Measurements from ENCODE around the gene NCOA5. TPM values are rescaled to one million over a fixed set of nuclear protein-coding genes. Genes with fewer than 3 reads are reported as not detected.
A peak's percentile ranks its signal among the peaks of the same experiment; 100 is the strongest.

Gene NCOA5
- total RNA-seq, 1 donor from 2014 or later, result 7.9 TPM

DNA sequence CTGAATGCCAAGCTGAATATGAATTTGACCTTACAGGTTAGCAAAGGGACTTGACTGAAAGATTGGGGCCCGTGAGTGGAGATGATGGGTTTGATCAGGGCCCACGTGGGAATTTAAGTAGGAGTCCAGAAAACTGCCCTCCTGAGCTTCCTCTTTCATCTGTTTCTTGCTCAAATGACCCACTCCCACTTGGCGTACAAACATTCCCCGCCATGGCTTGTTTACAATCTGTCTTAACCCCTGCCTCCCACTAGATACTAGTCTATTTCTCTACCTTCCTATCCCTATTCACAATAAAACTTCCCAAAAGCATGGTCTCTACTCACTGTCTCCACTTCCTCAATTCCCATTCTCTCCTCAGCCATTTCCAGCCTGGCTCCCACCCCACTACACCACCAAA is 71.7 kb downstream of the NCOA5 start:
- DNase-seq (ENCODE audit: low read depth) (no peak), FAIRE-seq (no peak)
- no peak overlapping the region for H3K4me3 ChIP-seq (ENCODE audit: low read depth, low read length)
- TF ChIP-seq, protein P1, sequence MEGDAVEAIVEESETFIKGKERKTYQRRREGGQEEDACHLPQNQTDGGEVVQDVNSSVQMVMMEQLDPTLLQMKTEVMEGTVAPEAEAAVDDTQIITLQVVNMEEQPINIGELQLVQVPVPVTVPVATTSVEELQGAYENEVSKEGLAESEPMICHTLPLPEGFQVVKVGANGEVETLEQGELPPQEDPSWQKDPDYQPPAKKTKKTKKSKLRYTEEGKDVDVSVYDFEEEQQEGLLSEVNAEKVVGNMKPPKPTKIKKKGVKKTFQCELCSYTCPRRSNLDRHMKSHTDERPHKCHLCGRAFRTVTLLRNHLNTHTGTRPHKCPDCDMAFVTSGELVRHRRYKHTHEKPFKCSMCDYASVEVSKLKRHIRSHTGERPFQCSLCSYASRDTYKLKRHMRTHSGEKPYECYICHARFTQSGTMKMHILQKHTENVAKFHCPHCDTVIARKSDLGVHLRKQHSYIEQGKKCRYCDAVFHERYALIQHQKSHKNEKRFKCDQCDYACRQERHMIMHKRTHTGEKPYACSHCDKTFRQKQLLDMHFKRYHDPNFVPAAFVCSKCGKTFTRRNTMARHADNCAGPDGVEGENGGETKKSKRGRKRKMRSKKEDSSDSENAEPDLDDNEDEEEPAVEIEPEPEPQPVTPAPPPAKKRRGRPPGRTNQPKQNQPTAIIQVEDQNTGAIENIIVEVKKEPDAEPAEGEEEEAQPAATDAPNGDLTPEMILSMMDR (IDR thresholded peaks at IDR 0.05; ENCODE audit: insufficient read depth, low read length, severe bottlenecking), result no peak
- H3K27me3 ChIP-seq (ENCODE audit: control insufficient read depth, insufficient read depth, low read length), result peaks cover 6% of the 10 kb centered on the region
- no peaks in the 10 kb centered on the region for H3K36me3 ChIP-seq (ENCODE audit: control insufficient read depth, insufficient read depth, low read length)

DNA sequence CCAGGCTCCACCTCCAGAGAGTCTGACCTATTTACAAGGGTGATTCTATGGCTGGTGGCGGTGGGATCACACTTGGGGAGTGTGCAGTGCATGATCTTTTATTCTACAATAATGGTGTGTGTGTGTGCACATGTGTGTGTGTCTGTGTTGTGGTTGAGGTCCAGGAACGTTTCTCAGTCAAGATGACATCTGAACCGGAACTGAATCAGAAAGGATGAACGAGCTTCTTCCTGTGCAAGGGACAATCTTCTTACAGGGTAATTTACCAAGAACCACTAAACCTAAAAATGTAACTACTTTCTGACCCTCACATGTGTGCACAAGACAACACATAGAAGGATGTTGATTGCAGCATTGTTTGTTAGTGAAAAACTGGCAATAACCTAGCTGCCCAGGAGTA is 72.5 kb downstream of the NCOA5 start:
- FAIRE-seq, result no peak
- TF ChIP-seq, protein P1 (IDR thresholded peaks at IDR 0.05; ENCODE audit: insufficient read depth, low read length, severe bottlenecking), result no peak
- no peak for DNase-seq (ENCODE audit: low read depth)
- Histone ChIP-seq H3K4me3 (ENCODE audit: low read depth, low read length) (no peak overlapping the region), H3K27me3 (ENCODE audit: control insufficient read depth, insufficient read depth, low read length) (peaks cover 11% of the 10 kb centered on the region), H3K36me3 (ENCODE audit: control insufficient read depth, insufficient read depth, low read length) (no peaks in the 10 kb centered on the region)

DNA sequence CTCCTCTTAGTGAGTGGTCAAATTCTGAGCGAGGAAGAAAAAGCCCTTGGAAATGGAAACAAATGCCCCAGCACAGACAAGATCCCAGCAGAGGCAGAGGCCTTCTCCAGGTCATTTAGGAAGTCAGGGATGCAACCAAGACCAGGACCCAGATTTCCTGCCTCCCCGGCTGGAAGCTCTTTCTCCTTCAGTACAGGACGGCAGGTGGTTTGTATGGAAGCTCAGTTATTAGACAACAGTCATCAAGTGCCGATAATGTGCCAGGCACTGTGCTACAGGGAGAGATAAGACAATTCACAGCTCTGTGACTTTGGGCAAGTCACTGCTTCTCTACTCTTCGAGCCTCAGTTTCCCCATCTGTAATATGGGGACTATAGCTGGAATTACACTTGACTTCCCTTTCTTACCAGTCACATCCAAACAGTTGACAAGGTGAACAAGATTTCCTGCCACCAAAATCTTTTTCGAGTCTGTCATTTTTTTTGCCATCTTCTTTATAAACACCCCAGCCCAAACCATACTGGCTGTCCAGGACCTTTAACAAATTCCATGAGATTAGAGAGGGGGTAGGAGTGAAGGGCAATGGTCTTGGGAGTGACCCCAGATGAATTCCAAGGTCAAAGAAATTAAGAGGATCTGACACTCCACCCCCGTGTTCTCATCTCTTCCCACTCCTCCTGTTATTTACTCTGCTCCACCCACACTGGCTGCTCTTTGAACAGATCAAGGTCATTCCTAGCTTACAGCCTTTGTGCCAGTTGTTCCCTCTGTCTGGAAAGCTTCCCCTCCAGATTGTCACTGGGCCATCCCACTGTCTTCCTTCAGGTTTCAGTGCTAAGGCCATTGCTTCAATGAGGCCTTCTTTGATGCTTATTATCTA is 75.0 kb downstream of the NCOA5 start:
- DNase-seq (ENCODE audit: low read depth) (no peak), FAIRE-seq (no peak)
- Histone ChIP-seq H3K27me3 (ENCODE audit: control insufficient read depth, insufficient read depth, low read length) (peaks cover 29% of the 10 kb centered on the region), H3K36me3 (ENCODE audit: control insufficient read depth, insufficient read depth, low read length) (no peaks in the 10 kb centered on the region), H3K4me3 (ENCODE audit: low read depth, low read length) (no peak overlapping the region)
- TF ChIP-seq, protein P1 (IDR thresholded peaks at IDR 0.05; ENCODE audit: insufficient read depth, low read length, severe bottlenecking), result no peak

DNA sequence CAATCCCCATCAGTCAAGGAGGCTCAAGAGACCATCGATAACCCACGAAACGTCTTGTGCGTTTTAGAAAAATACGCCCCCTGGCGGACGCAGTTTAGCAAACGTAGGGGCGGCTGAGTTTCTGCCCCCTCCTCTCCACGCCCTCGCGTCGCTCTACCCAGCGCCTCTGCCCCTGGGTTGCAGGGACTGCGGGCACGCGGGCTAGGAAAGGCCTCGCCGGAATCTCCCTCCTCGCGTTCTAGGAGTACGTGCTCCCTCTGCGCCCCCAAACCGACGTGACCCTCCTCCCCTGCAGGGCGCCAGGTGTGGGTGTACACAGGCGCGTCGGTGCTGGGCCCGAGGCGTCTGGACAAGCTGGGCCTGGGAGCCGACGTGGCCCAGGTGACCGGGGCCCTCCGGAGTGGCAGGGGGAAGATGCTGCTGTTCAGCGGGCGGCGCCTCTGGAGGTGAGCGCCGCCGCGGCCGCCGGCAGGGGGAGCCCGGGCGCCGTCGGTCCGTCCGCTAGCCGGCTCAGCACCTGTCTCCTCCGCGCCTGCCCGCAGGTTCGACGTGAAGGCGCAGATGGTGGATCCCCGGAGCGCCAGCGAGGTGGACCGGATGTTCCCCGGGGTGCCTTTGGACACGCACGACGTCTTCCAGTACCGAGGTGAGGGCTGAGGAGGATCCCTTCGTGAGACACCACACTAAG is 75.8 kb downstream of the NCOA5 start:
- Histone ChIP-seq H3K27me3 (ENCODE audit: control insufficient read depth, insufficient read depth, low read length) (peaks cover 29% of the 10 kb centered on the region), H3K4me3 (ENCODE audit: low read depth, low read length) (no peak overlapping the region), H3K36me3 (ENCODE audit: control insufficient read depth, insufficient read depth, low read length) (no peaks in the 10 kb centered on the region)
- TF ChIP-seq, protein P1 (IDR thresholded peaks at IDR 0.05; ENCODE audit: insufficient read depth, low read length, severe bottlenecking), result peak; percentile 72
- FAIRE-seq (no peak), DNase-seq (ENCODE audit: low read depth) (peak; percentile 35)

DNA sequence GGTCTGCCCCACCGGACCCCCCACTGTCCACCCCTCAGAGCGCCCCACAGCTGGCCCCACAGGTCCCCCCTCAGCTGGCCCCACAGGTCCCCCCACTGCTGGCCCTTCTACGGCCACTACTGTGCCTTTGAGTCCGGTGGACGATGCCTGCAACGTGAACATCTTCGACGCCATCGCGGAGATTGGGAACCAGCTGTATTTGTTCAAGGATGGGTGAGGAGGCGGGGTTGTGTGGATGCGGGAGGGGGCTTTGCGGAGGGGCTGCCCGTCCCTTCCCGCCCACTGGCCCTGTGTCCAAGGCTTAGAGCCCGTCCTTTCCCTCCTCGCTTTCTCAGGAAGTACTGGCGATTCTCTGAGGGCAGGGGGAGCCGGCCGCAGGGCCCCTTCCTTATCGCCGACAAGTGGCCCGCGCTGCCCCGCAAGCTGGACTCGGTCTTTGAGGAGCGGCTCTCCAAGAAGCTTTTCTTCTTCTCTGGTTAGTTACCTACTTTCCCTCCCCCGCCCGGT is 76.4 kb downstream of the NCOA5 start:
- no peaks in the 10 kb centered on the region for H3K36me3 ChIP-seq (ENCODE audit: control insufficient read depth, insufficient read depth, low read length)
- no peak overlapping the region for H3K4me3 ChIP-seq (ENCODE audit: low read depth, low read length)
- DNase-seq (ENCODE audit: low read depth), result no peak
- no peak for FAIRE-seq
- TF ChIP-seq, protein P1 (IDR thresholded peaks at IDR 0.05; ENCODE audit: insufficient read depth, low read length, severe bottlenecking), result no peak
- peaks cover 29% of the 10 kb centered on the region for H3K27me3 ChIP-seq (ENCODE audit: control insufficient read depth, insufficient read depth, low read length)

Data from bronchial epithelial cell (primary cell).